Jurkat, Clone E6-1 (cell line): ENCODE results near the gene CCDC3.

Experiments
- DNase-seq: peaks from one replicate; pipeline ENCODE4 v3.0.0-alpha.2; 2011; ENCODE audit warnings: low read depth, low spot score
- H3K4me3 ChIP-seq: 2 replicates; pipeline ENCODE4 v1.5.1; 2011; ENCODE audit warnings: mild to moderate bottlenecking, low read length, control low read depth, moderate library complexity

CCDC3 gene

DNA sequence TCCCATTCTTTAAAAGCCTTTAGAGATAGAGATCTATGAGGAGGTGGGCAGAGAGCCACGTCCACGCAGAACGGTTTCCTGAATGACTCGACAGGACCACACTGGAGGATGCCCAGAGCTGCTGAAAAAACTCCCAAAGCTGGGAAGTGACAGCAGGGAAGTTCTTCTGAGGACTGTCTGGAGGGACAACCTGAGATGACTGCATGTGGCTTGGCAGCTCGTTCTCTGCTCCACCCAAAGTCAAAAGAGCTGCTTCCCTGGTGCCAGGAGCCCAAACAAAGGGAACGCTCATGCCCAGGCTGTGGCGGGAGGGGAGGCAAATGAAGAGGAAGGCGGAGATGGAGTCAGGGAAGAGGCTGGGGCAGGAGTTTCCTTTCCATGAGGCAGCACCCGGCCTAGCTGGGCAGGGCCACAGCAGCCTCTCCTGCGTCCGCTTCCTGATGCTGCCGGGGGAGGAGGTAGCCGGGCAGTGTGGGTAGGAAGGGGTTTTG lies 95.4 kb downstream of the CCDC3 start:
- H3K4me3 ChIP-seq, result no peak overlapping the region

DNA sequence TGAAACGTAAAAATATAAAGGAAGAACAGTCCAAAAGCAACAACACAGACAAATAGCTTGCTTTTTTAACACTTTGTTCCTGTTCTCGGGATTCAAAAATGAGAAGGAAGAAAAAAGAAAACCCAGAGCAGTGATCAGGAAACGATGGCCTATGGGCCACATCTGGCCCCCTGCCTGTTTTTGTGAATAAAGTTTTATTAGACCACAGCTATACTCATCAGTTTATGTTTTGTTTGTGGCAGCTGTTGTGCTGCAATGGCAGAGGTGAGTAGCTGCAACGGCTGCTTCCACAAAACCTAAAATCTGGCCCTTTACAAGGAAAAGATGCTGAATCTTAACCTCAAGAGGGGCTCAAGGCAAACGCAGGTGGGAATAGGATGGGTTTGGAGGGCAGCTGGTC lies 96.4 kb downstream of the CCDC3 start:
- DNase-seq, result no peak
- no peak overlapping the region for H3K4me3 ChIP-seq

More for the DNA sequence above, 95.4 kb downstream of the CCDC3 start:
- no peak for DNase-seq

DNA sequence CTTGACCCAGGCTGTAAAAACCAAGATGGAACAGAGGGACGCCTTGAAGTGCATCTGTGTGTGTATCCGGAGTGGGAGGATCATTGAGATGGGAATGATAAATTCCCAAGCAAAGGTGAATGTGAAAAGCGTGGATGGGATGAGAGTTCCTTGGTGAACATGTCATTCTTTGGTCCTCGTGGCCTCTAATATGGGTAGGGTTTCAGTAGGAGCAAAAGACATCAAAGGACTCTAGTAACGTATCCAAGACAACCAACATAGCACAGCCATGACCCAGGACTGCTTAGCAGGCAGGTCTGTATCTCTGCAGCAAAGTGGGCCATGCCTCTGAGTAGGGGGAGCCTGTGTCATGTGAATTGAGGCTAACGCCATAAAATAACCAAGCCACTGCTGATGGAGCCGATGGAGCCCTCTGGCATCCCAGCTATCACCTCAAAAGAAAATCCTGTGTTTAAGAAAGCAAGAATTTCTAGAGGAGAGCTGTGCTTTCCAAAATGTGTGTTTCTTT lies 98.6 kb downstream of the CCDC3 start:
- DNase-seq, result no peak

DNA sequence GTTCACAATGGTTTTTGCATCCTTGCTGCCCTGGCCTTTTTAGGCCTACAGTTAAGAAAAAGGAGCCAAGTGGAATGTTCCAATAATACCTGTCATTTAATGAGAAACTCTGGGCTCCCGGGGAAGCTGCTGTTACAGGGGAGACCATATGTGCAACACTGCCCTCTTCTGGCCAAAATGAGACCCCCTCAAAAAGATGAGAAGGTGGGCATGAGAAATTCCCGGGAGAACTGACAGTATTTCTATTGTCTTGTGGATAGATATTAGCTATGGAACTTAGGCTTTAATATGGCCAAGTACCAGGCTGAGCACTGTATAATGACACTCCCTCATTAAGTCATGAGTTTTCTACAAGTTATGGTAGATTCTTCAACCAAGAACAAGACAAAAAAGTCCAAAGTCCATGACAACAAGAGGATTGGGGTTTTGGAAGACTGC lies 99.4 kb downstream of the CCDC3 start:
- DNase-seq, result peak; percentile 50
- H3K4me3 ChIP-seq, result no peak overlapping the region

More for the DNA sequence above, 98.6 kb downstream of the CCDC3 start:
- no peak overlapping the region for H3K4me3 ChIP-seq

DNA sequence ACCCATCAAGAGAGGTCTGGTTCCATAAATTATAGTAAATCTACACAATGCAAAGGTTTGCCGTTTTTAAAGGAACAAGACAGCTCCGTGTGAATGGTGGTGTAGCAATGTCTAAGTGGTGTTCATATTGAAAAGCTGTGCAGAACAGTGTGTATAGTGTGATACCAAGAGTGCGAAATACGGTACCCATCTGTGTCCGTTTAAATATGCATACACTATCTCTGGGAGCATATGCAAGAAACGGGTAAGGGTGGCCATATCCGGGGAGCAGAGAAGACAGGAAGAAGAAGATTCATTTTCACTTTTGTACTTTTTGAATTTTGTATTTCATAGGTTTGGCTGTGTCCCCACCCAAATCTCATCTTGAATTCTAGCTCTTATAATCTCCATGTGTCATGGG lies 102.0 kb downstream of the CCDC3 start:
- no peak for DNase-seq
- no peak overlapping the region for H3K4me3 ChIP-seq

DNA sequence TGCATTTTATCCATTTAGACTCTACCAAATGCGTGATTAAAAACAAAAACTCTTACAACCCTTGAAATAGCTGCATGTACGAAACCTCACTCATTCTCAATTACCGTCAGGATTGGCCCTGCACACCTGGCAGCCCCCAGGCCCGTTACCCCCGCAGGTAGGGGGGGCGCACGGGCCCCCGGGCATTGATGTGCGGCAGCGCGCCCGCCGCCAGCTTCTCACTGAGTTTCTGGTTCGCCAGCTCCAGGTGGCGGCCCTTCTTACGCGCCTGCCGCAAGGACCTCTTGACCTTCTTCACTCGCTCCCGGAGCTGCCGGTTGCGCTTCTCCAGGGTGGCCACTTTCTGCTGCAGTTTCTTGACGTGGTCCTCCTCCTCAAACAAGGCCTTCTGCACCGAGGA lies 103.2 kb downstream of the CCDC3 start:
- H3K4me3 ChIP-seq, result no peak overlapping the region
- DNase-seq, result no peak

DNA sequence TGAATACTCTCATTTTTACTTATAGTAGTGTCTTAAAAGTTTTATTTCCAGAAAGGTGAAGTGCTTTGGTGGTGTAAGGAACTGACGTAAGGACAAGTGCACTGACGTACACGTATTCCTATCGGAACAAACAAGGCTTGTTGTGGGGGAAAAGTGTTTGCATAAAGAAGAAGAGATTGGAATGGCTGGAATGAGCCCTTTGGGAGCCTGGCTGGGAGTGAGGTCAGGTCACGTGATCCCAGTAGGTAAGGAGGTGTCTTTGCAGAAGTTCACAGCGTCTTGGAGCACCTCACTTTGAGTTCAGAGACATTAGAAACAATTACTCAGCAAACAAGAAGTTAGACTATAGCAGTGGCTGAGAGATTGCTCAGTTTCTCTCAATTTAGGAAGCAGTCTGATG lies 104.2 kb downstream of the CCDC3 start:
- no peak for DNase-seq
- H3K4me3 ChIP-seq, result no peak overlapping the region

DNA sequence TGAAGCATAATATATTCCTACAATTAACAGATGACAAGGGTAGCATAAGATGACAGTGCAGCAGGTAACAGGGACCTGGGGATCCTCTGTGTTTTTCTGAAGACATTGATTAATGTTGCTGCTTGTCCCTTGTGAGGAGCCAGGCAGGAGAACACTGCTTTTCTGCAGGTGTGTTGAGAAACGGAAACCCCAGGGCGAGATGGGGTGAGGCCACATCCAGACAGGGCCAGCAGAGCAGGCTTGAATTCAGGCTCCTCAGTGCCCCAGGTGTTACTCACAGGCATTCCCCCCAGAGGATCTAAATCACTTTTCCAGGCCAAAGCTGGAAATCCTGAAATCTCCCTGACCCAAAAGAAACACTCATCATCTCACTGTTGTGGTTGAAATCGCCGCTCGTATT lies 105.3 kb downstream of the CCDC3 start:
- no peak overlapping the region for H3K4me3 ChIP-seq
- no peak for DNase-seq

DNA sequence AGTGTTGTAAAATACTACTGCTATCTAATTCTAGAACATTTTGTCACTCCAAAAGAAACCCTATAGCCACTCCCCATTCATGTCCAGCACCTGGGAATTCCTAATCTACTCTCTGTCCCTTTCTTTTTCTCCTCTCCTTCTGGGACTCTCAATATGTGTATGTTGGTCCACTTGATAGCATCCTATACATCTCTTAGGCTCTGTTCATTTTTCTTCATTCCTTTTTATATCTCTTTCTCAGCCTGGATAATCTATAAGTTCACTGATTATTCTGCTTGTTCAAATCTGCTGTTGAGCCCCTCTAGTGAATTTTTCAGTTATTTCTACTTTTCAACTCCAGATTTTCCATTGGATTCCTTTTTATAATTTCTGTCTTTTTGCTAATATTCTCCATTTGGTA lies 108.6 kb downstream of the CCDC3 start:
- no peak for DNase-seq
- no peak overlapping the region for H3K4me3 ChIP-seq

DNA sequence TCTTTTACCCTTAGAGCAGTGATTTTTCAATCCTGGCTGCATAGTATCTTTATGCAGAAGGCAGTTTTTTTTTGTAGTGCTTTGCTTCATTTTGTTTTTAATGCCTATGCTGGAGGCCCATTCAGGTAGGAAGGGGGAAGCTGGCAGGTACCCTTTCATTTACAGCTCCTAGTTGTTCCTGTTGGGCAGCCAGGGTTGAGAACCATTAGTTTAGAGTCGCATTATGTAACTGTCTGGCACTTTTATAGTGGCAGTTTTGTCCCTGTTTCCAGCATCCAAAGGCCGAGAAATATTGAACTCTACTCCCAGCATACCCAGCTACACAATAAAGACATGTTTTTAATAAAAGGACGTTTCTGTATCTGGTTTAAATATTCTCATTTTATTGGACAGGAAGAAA lies 110.6 kb downstream of the CCDC3 start:
- H3K4me3 ChIP-seq, result no peak overlapping the region
- DNase-seq, result no peak

DNA sequence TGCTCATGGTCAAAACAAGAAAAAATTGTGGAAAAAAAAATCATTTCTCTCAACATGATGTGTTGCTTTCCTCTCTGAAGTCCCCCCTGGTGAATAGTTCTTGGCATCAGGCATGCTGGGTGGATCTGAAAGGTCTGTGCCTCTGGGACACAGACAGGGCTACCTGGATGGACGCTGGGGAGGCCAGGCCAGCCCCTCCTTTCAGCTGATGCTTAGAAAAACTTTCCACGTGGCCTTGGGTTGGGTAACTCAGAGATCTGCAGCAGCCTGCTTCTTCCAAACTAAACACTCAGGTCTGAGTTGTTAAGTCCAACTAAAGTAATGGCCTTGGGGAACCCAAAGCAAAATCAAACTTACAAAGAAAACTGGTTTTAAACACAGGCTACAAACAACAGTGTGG lies 113.0 kb downstream of the CCDC3 start:
- DNase-seq, result no peak
- no peak overlapping the region for H3K4me3 ChIP-seq

DNA sequence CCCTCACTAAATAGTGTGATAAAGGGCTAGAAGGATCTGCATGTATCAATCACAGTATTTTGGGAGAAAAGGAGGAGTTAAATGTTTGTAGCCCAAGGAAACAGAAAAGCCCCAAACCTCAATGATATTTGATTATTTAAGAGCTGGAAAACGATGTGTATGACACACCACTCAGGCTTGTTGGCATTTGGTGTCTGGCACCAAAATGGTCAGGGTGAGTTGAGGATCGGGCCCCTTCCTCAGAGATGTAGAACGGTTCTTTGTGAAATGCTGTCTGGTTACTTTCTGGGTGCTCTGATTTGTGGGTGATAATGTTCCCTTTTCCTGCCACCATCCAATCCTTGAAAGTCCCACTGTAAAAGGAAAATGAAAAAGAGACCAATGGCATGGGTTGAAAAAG lies 113.7 kb downstream of the CCDC3 start:
- no peak for DNase-seq
- H3K4me3 ChIP-seq, result no peak overlapping the region

DNA sequence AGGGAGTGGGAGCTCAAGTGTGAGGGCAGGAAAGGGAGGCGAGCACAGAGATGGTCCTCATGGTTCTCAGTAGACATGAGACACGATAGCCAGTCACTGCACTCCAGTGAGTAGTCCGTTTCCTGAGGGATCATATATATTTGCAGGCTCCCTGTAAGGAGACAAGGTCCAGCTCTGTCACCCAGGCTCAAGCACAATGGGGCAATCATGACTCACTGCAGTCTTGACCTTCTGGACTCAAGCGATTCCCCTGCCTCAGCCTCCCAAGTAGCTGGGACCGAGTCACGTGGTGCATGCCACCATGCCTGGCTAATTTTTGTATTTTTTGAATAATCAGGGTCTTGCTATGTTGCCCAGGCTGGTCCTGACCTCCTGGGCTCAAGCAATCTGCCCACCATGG lies 116.7 kb downstream of the CCDC3 start:
- H3K4me3 ChIP-seq, result no peak overlapping the region
- no peak for DNase-seq

DNA sequence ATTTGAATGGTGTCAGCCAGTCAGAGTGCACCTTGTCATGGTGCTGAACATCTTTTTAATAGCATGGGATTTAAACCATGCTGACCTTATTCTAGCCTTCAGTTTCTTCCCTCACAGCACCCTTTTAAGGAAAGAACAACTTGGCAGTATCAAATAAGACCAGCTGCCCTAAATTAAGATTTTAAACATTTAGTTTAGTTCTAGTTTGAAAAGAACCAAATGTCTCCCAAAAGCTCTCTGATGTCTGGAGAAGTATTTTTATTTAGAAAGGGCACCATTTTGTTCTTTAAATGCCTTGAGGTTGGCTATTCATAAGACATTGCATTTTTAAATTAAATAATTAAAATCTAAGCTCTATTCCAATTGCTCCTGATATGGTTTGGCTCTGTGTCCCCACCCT lies 121.1 kb downstream of the CCDC3 start:
- DNase-seq, result no peak
- no peak overlapping the region for H3K4me3 ChIP-seq

DNA sequence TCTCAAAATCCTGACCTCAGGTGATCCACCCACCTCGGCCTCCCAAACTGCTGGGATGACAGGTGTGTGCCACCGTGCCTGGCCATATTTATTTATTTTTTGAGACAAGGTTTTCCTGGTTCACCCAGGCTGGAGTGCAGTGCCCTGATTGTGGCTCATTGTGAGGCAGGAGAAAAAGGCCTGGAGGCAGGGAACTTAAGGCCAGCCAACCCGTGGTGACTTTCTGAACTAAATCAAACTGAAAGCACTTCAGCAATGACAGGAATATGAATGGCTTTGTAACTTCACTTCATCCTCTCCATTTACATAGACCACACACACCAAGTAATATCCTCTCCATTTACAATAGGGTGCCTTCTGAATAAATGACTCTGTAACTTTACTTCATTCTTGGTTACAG lies 124.4 kb downstream of the CCDC3 start:
- no peak overlapping the region for H3K4me3 ChIP-seq
- DNase-seq, result no peak

DNA sequence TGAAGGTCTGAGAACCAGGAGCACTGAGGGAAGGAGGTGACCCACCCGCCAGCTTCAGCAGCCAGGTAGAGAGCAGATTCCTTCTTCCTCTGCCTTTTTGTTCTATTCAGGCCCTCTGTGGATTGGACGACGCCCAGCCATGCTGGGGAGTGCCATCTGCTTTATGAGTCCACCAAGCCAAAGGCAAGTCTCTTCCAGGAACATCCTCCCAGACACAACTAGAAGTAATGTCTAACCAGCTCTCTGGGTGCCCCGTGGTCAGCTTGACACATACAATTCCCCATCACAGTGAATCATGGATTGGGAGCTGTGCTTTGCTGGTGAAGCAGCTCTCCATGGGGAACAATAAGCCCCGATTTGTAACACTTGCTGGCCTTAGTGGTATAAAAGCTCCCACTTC lies 125.2 kb downstream of the CCDC3 start:
- no peak for DNase-seq
- H3K4me3 ChIP-seq, result no peak overlapping the region

DNA sequence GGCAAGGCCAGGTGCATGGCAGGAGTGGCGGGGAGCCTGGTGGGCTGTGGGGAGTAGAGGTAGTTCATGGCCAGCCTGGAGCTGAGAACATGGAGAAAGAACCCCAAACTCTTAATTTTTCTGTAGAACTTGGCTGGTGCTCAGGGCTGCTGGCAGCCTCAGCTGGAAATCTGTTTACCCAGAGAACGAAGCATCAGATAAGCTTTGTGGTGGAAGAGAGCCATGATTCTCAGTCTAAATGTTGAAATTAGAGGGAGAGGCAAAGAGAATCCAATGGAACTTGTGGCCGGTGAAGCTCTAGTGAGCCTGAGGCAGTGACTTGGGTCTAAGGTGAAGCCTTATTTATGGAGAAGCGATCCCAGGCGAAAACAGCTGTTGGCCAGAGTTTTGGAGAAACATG lies 126.4 kb downstream of the CCDC3 start:
- DNase-seq, result no peak
- no peak overlapping the region for H3K4me3 ChIP-seq

DNA sequence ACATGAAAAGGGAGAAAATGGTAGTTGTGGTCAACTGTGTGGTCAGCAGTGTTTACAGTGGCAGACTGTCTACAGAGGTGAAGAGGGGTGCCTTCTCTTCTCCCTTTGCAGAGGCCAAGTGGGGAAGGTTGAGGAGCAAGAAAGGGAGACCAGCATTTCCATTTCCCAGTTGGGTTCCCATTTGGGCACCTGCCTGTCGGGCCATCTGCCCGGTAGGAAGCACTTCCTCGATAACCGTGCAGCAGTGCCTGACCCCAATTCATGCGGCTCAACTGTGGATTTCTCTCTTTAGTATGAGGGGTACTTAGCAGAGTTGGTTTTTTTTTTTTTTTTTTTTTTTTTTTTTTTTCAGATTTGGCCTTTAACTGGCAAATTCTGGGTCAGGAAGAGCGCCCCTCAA lies 127.0 kb downstream of the CCDC3 start:
- DNase-seq, result no peak
- H3K4me3 ChIP-seq, result no peak overlapping the region

DNA sequence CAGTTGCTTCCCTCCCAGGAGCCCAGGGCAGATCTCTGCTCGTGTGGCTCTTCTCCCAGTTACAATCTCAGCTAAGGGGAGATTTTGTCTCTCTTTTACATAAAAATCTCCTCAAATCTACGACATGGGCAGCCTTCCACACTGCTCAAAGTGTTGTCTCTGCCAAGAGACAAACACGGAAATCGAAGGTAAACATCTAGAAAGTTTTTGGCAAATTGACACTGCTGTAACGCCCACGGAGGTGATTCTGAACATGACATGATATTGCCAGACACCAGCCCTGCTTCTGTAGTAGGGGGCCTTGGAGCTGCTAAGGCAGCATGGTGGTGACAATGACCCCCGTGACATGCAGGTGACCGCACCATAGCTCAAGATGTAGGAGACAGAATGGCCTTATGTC lies 128.3 kb downstream of the CCDC3 start:
- H3K4me3 ChIP-seq, result no peak overlapping the region
- DNase-seq, result no peak

DNA sequence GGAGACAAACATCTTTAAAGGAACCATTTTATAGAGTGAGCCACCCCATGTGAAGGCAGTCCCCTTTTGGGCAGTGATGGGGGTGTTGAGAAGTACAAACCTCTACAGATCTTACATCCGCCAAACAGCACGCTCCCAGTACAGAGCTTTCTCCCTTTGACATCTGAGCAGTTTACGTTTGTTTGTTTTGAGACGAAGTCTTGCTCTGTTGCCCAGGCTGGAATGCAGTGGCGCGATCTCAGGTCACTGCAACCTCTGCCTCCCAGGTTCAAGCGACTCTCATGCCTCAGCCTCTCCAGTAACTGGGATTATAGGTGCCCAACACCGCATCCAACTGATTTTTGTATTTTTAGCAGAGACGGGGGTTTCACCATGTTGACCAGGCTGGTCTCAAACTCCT lies 128.9 kb downstream of the CCDC3 start:
- no peak overlapping the region for H3K4me3 ChIP-seq
- no peak for DNase-seq

DNA sequence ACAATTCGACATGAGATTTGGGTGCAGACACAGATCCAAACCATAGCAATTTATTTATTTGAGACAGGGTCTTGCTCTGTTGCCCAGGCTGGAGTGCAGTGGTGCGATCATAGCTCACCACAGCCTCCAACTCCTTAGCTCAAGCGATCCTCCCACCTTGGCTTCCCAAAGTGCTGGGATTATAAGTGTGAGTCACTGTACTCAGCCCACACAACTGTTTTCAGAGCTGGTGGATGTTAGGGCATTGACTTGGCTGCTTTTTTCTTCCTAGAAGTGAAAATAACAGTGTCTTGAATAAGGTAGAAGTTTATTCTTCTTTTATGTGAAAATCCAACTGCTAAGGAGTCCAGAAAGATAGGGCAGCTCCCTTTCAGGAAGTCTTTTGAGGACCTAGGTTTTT lies 132.1 kb downstream of the CCDC3 start:
- no peak overlapping the region for H3K4me3 ChIP-seq
- DNase-seq, result no peak

DNA sequence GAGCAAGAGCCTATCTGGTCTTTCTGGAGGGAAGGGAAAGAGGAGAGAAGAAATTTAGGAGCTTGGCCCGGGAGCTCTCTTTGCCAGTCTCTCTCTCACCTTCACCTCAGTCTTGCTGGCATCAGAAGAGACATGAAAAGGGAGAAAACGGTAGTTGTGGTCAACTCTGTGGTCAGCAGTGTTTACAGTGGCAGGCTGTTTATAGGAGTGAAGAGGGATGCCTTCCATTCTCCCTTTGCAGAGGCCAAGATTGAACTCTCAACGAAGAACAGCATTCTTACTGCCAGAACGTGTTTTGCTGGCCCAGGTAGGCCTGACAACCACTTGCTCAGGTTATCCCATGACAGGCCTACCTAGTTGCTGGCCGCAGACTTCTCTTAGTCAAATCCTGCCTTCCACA lies 133.3 kb downstream of the CCDC3 start:
- DNase-seq, result no peak
- H3K4me3 ChIP-seq, result no peak overlapping the region
